GM23338 (cell line): ENCODE measurements around the gene PIKFYVE.

Source experiments
- CTCF ChIP-seq, 2 experiments: fragments of 200-600 bp in 1 of 2; sonication (generic) in 1 of 2; conservative IDR thresholded peaks; 2 replicates each; pipeline versions ENCODE4 v1.5.1 to v1.6.1; 2016 to 2017; ENCODE audit warnings: antibody characterized with exemption in 2 of 2, low read depth in 2 of 2, mild to moderate bottlenecking in 2 of 2, moderate library complexity in 1 of 2
- POLR2AphosphoS5 ChIP-seq: IDR thresholded peaks from 2 replicates; pipeline ENCODE4 v1.6.1; 2016; ENCODE audit warnings: antibody characterized with exemption, low read depth
- REST ChIP-seq: IDR thresholded peaks from one replicate; pipeline ENCODE4 v1.6.1; 2018; ENCODE audit warnings: antibody characterized with exemption; ENCODE audit not compliant: unreplicated experiment

GRCh38 chr2:208234786-208235185 is 31.3 kb upstream of the PIKFYVE start:
- no peak for TF ChIP-seq CTCF (conservative IDR thresholded peaks at IDR 0.05; ENCODE audit: low read depth in 2 of 2)
- TF ChIP-seq POLR2AphosphoS5: no peak
- TF ChIP-seq REST: no peak
